Measurements from ENCODE around the gene SOX5. TPM values are rescaled to one million over a fixed set of nuclear protein-coding genes. Genes with fewer than 3 reads are reported as not detected.

SOX5 gene
- polyA plus RNA-seq, 1 experiment = 0.13 TPM

- no peak for DNase-seq (ENCODE audit: low read depth)
- TF ChIP-seq, protein P1, sequence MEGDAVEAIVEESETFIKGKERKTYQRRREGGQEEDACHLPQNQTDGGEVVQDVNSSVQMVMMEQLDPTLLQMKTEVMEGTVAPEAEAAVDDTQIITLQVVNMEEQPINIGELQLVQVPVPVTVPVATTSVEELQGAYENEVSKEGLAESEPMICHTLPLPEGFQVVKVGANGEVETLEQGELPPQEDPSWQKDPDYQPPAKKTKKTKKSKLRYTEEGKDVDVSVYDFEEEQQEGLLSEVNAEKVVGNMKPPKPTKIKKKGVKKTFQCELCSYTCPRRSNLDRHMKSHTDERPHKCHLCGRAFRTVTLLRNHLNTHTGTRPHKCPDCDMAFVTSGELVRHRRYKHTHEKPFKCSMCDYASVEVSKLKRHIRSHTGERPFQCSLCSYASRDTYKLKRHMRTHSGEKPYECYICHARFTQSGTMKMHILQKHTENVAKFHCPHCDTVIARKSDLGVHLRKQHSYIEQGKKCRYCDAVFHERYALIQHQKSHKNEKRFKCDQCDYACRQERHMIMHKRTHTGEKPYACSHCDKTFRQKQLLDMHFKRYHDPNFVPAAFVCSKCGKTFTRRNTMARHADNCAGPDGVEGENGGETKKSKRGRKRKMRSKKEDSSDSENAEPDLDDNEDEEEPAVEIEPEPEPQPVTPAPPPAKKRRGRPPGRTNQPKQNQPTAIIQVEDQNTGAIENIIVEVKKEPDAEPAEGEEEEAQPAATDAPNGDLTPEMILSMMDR (IDR thresholded peaks at IDR 0.05; ENCODE audit: insufficient read depth, low read depth, low read length) = no peak
- POLR2A ChIA-PET = no interaction called here
- CTCF ChIA-PET = no interaction called here
- Histone ChIP-seq H3K27me3 (ENCODE audit: control insufficient read depth, insufficient read depth, low read length) (no peaks in the 10 kb centered on the region), H3K4me3 (ENCODE audit: low read depth, low read length) (no peak overlapping the region), H3K36me3 (ENCODE audit: control insufficient read depth, insufficient read depth, low read length) (no peaks in the 10 kb centered on the region)
These were observed 51.3 kb downstream of the SOX5 start for GRCh38 chr12:23898121-23898520.

DNA sequence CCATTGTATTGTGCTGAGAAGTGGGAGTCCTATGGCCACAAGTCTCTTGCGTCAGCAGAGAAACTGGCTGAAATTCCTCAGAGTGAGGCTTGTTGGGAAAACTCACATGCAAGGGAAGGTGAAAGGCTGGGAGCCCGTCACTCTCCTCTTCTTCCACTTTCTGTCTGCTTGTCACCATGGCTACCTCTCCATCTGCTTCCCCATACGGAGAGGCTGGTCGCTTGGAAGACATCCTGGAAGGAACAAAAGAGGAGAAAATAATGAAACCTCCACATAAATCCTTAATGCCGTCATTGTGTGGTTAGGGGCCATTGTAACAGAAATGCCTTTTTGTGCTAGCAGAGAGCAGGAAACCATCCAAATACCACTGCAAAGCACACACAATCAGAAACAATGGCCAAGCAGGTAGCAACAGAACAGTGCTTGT, 53.7 kb downstream of the SOX5 start:
- H3K4me3 ChIP-seq (ENCODE audit: low read depth, low read length) = no peak overlapping the region
- DNase-seq (ENCODE audit: low read depth) = no peak
- POLR2A ChIA-PET = no interaction called here
- no peaks in the 10 kb centered on the region for H3K27me3 ChIP-seq (ENCODE audit: control insufficient read depth, insufficient read depth, low read length)
- CTCF ChIA-PET = no interaction called here
- TF ChIP-seq, protein P1 (IDR thresholded peaks at IDR 0.05; ENCODE audit: insufficient read depth, low read depth, low read length) = no peak
- no peaks in the 10 kb centered on the region for H3K36me3 ChIP-seq (ENCODE audit: control insufficient read depth, insufficient read depth, low read length)

DNA sequence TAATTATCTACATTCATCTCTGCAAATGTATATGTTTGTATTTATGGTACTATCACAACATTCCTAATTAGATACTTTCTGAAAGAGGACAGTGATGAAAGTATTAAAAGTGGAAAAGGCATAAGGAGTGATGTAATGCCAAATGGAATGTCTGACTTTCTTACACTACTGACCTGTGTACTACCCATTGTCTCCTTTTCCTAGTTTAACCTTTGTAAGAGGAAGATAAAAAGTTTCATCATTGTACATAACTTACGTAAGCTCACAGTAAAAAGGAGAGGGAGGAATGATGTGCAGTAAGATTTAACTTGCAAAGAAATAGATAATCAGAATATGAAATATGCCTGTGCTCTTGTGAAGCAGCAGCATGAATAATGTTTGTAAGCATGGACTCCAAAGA, 55.9 kb downstream of the SOX5 start:
- Histone ChIP-seq H3K36me3 (ENCODE audit: control insufficient read depth, insufficient read depth, low read length) (no peaks in the 10 kb centered on the region), H3K4me3 (ENCODE audit: low read depth, low read length) (no peak overlapping the region), H3K27me3 (ENCODE audit: control insufficient read depth, insufficient read depth, low read length) (no peaks in the 10 kb centered on the region)
- ChIA-PET POLR2A (no interaction called here), CTCF (no interaction called here)
- TF ChIP-seq, protein P1 (IDR thresholded peaks at IDR 0.05; ENCODE audit: insufficient read depth, low read depth, low read length) = no peak
- no peak for DNase-seq (ENCODE audit: low read depth)

- TF ChIP-seq, protein P1 (IDR thresholded peaks at IDR 0.05; ENCODE audit: insufficient read depth, low read depth, low read length) = no peak
- H3K27me3 ChIP-seq (ENCODE audit: control insufficient read depth, insufficient read depth, low read length) = no peaks in the 10 kb centered on the region
- no peak overlapping the region for H3K4me3 ChIP-seq (ENCODE audit: low read depth, low read length)
- H3K36me3 ChIP-seq (ENCODE audit: control insufficient read depth, insufficient read depth, low read length) = no peaks in the 10 kb centered on the region
- ChIA-PET CTCF (no interaction called here), POLR2A (no interaction called here)
- no peak for DNase-seq (ENCODE audit: low read depth)
These were observed 58.4 kb downstream of the SOX5 start for GRCh38 chr12:23891115-23891514.

DNA sequence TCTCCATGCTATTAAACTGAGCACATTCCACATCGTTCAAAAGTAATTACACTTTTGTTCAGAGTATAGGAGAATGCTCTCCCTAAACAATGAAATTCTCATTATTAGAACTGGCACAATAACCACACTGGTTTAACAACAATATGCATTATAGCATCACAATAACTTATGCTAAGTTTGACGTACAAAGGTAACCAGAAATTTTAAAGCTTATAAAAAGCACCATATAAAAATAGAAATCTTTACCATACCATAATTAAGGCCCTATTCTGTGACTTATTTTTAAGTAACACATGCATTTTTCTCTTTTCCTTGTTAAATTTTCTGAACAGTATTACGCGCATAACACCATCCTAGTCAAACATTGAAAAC, 60.4 kb downstream of the SOX5 start:
- TF ChIP-seq, protein P1 (IDR thresholded peaks at IDR 0.05; ENCODE audit: insufficient read depth, low read depth, low read length) = no peak
- Histone ChIP-seq H3K36me3 (ENCODE audit: control insufficient read depth, insufficient read depth, low read length) (no peaks in the 10 kb centered on the region), H3K27me3 (ENCODE audit: control insufficient read depth, insufficient read depth, low read length) (no peaks in the 10 kb centered on the region), H3K4me3 (ENCODE audit: low read depth, low read length) (no peak overlapping the region)
- POLR2A ChIA-PET = no interaction called here
- CTCF ChIA-PET = no interaction called here
- DNase-seq (ENCODE audit: low read depth) = no peak

All from BJ (cell line).